EL (cell line): ENCODE measurements around the gene BCL11A.

Experiments
- DNase-seq: peaks from one replicate; pipeline ENCODE4 v3.0.0-alpha.2; 2016

Gene BCL11A

DNA sequence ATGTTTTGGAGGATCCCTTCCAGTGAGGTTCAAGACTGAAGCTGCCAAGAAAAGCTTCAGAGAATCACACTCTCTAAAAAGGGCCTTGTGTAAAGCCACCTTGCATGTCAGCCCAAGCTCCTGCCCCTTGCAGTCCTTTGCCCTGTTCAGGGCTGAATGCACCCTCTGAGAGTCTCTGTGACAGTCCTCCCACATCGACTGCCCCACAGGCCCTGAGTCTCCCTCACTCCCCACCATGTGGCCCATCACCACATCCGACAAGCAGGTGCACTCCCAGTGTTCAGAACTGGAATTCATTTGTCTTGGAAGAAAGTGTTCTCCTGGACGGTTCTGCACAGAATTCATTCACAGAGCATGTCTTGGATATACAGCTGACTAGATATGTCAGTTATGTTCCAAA is 31.0 kb downstream of the BCL11A start:
- DNase-seq: no peak

DNA sequence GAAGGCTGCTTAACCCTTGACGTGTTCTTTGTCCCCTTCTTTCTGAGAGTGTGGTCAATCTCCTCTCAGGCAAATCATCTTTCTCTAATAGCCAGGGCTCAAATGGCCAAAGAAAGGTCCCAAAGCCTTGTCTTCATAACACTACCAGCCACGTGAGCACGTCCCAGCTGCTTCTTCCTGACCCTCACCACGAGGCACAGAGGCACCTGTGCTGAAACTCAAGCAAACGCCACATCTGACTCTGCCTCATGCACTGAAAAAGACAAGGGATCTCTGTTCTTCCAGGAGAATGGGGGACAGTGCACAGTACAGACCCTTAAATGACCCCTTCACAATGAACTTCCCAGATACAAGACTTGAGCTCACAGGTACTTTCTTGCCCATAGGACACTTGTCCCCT is 31.8 kb downstream of the BCL11A start:
- DNase-seq: no peak

DNA sequence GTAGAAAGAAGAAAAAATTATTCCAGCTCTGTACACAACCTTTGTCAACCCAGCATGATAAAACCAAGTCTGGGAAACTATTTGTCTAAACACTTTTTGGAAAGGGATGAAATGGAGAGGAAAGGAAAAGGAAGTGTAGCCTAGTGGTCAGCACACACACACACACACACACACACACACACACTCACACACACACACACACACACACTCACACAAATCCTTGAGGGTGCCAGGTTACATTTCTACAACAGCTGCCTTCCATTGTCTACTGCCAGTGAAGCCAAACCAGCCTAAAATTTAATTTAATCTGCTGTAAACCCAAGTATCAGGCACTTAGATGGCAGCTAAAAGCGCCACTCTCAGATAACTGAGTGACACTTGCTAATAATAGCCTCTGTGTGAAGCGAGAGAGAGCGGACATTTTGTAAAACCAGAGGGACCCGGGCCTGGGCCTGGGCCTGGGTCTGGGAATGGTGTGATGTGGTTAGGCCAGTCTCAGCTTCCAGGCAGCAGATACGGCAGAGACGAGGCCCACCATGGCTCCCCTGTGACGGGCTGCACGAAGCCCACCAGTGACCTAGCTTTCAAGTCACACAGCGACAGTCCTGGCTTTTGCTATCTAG is 32.4 kb downstream of the BCL11A start:
- DNase-seq: no peak

GRCh38 chr2:60520151-60520876 is 33.1 kb downstream of the BCL11A start:
- no peak for DNase-seq

DNA sequence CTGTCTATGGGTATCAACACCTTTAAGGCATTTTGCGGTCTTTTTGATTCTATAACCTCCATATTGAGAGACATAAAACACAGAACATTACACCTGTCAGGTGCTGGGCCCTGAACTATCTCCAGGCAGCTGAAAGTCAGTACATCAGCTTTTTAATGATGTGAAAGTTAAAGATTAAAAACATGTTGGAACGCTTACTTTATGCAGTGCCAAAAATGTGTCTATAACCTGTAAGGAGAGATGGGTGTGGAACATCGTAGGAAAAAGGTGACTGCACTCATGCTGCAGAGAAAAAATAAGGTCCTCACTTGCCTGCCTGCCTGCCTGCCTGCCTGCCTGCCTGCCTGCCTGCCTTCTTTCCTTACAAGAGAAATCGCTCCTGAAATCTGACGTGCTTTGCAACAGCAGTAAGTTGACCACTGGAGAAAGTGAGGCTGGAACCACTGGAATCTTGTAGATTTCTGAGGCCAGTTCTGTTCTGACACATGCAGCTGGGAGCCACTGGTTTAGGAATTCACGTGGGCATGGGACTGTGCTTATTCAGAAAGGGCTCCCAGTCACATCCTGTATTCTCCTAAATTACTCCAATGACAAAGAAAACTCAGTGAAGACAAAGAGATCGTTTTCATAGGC is 34.1 kb downstream of the BCL11A start:
- peak; percentile 45 for DNase-seq

- no peak for DNase-seq
These were observed 34.9 kb downstream of the BCL11A start for GRCh38 chr2:60518567-60518966.

GRCh38 chr2:60517446-60517845 is 36.0 kb downstream of the BCL11A start:
- peak; percentile 7 for DNase-seq

DNA sequence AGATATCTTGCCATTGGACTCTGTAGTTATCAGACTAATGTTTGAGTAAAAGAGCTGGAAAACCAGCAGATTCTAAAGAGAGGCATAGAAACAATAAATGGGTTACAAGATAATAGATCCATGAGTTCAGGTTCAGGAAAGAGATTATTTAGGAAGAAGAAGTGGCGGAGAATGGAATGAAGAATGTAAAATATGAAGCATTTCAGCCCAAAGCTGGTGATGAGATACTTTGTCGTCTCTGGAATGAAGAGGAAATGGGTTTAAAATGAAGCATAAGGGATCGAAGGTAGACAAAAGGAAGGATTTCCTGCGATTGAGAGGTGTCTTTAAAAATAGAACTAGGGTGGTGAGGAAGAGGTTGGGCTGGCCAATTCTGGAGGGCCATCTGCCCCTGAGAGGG is 36.6 kb downstream of the BCL11A start:
- no peak for DNase-seq

DNA sequence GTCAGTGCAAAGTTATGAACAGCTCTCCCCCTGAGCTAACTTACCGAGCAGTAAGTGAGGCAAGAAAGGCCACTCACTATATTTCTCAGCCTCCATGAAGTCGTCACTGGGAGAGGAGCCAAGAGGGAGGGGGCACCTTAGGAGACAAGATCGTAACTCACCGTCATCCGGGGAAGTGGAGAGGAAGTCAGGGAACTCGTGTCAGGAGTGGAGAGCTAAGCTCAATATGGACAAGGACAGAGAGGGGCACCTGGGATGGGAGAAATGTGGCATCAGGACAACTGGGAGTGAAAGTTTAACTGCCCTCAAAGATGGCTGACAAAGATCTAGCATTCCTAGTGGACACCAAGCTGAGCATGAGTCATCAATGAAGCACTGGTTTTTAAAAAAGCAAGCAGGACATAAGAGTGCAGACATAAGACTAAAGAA is 37.1 kb downstream of the BCL11A start:
- peak; percentile 83 for DNase-seq

DNA sequence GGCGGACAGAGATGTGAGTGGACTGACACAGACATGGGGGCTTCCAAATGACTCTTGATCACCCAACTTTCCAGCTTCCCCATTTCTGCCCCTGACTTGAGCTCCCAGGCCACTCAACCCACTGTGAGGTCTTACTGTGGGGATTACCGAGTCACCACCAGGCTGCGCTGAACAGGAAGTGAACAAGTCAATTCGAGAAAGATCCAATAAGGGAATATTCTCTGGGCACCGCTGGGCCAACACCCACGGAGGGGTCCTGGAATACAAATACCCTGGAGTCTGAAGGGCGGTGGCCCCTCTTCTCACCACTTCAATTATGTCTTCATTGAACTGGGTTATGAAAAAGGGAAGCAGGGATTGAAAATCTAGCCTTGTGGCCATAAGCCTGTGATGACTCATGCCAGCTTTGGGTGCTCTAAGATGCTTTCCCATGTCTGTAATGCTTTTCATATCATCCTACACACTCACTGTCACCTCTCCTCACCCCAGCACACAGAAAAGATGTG is 37.7 kb downstream of the BCL11A start:
- DNase-seq: peak; percentile 85

DNA sequence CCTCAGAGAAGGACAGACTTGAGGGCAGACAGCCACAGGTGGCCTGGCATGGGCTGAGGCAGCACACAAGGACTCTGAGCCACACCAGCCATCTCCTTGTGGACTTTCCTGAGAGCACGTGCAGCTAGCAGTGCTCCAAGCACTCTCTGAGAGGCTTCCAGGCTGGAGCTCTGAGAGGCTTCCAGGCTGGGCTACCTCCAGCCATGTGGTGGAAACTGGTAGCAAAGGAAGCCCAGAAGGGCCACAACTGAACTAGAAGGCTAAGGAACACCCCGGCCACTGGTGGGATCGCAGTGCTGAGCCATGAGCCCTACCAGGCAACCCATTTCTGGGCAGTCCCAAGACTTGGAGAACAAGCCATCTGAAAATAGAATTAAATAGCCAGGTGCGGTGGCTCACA is 39.5 kb downstream of the BCL11A start:
- no peak for DNase-seq

- no peak for DNase-seq
These were observed 40.3 kb downstream of the BCL11A start for GRCh38 chr2:60513191-60513590.

GRCh38 chr2:60512641-60513040 is 40.8 kb downstream of the BCL11A start:
- no peak for DNase-seq

- DNase-seq: no peak
These were observed 41.3 kb downstream of the BCL11A start for GRCh38 chr2:60512062-60512622.

DNA sequence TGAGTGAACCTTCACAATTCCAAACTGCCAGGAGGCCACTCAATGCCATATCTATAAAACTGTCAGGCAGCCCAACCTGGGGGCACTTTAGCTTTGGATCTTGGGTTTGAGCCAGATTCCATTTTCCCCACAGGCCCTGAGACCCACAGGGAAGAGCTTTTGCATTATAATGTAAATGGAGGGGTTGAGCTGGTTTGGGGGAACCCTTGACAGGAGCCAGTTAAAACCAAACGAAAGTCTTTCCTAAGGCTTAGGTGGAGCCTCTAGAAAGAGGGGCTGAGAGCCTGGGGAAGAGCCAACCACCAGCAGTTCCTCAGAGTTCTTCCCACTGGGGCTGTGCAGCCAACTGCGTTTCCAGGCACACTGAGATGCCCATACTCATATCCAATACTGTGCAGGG is 42.7 kb downstream of the BCL11A start:
- no peak for DNase-seq

DNA sequence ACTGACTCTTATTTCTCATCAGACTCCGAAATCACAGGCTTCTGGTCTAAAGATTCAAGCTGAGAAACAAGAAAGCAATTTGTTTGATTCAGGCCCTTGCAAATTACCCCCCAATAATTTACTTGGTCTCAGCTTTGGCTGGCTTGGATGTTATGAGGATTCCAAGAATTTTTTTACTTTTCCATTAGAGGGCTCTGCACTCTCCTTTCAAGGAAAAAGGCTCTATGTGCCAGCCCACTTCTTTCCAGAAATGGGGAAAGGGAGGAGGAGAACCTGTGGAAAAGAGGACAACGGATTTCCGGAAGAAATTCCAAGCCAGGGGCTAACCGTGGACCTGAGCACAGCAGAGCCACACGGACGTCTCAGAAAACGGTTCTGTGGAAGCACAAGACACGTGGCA is 44.4 kb downstream of the BCL11A start:
- DNase-seq: no peak

DNA sequence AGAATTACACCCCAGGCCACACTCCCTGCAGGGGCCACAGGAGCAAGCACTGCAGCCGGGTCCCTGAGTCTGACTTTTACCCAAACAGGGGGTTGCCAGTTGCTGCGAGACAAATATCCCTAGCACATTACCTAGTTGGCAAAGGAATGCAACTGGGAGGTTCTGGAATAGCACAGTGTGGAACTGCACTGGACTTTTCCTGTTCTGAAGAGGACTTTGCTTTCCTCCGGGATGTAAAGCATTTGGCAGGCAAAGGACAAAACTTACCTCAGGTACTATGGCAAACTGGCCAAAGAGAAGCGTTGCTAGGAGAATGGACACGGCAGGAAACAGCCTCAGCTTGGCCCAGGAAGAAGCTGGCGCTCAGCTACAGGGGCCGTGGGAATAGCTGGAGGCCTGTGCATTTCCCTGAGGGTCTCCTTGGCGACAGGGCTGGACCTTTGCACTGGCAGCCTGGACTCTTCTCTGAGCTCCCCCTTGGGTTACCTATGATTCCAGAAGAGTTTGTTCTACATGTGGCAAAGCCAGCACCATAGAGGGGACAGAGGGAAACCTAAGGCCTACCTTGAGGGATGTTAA is 45.0 kb downstream of the BCL11A start:
- no peak for DNase-seq

GRCh38 chr2:60507211-60507965 is 46.1 kb downstream of the BCL11A start:
- no peak for DNase-seq

DNA sequence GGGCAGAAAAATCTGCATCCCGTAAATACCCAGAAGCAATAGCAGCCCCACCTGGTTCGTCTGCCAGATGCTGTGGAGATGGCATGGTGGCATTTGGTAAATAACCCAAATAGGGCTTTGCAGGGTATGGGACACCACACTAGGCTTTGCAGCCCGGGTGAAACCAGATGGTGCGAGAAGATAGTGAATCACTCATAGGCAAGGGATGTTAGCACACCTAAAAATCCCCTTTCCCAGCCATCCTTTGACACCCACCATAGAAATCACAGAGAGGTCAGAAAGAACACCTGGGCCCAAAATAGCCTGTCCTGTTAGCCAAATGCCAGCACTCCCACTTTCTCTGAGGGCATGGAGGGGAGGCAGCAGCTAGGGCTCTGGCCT is 47.6 kb downstream of the BCL11A start:
- DNase-seq: no peak

GRCh38 chr2:60505240-60505879 is 48.1 kb downstream of the BCL11A start:
- DNase-seq: no peak

- DNase-seq: no peak
These were observed 49.4 kb downstream of the BCL11A start for GRCh38 chr2:60504049-60504448.

- no peak for DNase-seq
These were observed 51.3 kb downstream of the BCL11A start for GRCh38 chr2:60502144-60502543.
